Prostate gland (tissue), 2 donors: ENCODE measurements around the gene KCNMB4.

Experiments
- POLR2A ChIP-seq: fragments of 450-650 bp; IDR thresholded peaks from one replicate; pipeline ENCODE4 v1.6.1; 2016; ENCODE audit warnings: antibody characterized with exemption, mild to moderate bottlenecking
- TF ChIP-seq, protein P1 (sequence below), 4 experiments: fragments of 200-600 bp in 2 of 4; fragments of 450-650 bp in 2 of 4; sonication (generic) in 2 of 4; IDR thresholded peaks; 1 replicate in 3 of 4; 2 replicates in 1 of 4; pipeline ENCODE4 v1.5.1; 2016 to 2019; ENCODE audit warnings: antibody characterized with exemption in 4 of 4, mild to moderate bottlenecking in 2 of 4, moderate library complexity in 2 of 4

DNA sequence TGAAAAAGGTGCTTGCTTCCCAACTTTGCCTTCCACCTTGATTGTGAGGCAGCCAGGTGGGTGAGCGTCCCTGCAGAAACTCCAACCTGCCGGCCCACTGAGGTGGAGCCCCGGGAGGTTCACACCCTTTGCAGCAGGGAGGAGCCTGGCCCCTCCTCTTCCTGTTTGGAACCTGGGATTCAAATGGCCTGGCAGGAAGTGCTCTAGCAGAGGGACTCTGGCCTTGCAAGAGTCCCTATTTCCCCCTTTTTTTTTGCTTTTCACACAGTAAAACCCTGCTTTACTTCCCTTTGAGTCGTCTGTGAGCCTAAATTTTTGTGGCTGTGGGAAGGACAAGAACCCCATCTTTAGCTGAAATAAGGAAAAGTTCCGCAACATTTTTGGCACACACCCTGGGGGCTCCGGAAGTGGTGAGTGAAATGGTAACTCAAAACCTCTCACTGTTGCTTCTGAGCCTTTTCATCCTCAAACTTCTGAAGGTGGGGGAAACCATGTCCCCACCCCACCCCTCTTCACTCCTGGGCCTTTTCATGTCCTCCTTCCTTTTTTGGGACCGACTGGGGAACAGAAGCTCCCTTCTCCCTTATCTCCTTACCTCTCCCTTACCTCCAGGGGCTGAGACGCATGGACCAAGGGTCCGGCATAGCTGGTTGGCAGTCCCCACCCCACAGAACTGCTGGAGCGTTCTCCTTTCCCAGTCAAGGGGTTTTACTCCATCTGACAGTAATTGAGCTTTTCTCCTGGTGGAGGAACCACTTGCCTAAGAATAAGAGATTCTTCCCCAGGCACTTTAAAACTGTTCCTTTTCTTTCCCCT is 102.0 kb downstream of the KCNMB4 start:
- TF ChIP-seq, protein P1, sequence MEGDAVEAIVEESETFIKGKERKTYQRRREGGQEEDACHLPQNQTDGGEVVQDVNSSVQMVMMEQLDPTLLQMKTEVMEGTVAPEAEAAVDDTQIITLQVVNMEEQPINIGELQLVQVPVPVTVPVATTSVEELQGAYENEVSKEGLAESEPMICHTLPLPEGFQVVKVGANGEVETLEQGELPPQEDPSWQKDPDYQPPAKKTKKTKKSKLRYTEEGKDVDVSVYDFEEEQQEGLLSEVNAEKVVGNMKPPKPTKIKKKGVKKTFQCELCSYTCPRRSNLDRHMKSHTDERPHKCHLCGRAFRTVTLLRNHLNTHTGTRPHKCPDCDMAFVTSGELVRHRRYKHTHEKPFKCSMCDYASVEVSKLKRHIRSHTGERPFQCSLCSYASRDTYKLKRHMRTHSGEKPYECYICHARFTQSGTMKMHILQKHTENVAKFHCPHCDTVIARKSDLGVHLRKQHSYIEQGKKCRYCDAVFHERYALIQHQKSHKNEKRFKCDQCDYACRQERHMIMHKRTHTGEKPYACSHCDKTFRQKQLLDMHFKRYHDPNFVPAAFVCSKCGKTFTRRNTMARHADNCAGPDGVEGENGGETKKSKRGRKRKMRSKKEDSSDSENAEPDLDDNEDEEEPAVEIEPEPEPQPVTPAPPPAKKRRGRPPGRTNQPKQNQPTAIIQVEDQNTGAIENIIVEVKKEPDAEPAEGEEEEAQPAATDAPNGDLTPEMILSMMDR (IDR thresholded peaks at IDR 0.05): no peak
- no peak for TF ChIP-seq POLR2A
